Gastrocnemius medialis (tissue), 4 donors: ENCODE results near the gene PIGM. TPM values are rescaled to one million over a fixed set of nuclear protein-coding genes. Genes with fewer than 3 reads are reported as not detected.

Source experiments
- ATAC-seq, 2 donors: fragments of 150-250 bp; one replicate each; pipeline ENCODE4 v1.9.1; 2016
- DNase-seq, 2 donors: peaks; one replicate each; pipeline ENCODE4 v3.0.0-alpha.2; 2019
- H3K27ac ChIP-seq, 4 donors: fragments of 200-600 bp; sonication (generic); 1 replicate in 1 of 4; 2 replicates in 3 of 4; pipeline ENCODE4 v1.5.1; 2016 to 2018; ENCODE audit warnings: mild to moderate bottlenecking in 2 of 4, moderate library complexity in 1 of 4
- H3K27me3 ChIP-seq, 3 donors: fragments of 200-600 bp; sonication (generic) in 2 of 3; 1 replicate in 1 of 3; 2 replicates in 2 of 3; pipeline versions ENCODE4 v1.5.1 to v1.6.0; 2016 to 2019; ENCODE audit warnings: mild to moderate bottlenecking in 1 of 3, moderate library complexity in 1 of 3
- H3K36me3 ChIP-seq, 2 donors: fragments of 200-600 bp; sonication (generic) in 1 of 2; one replicate each; pipeline ENCODE4 v1.5.1; 2017 to 2018
- H3K4me1 ChIP-seq, 2 donors: fragments of 200-600 bp; sonication (generic) in 1 of 2; one replicate each; pipeline ENCODE4 v1.5.1; 2016 to 2017; ENCODE audit warnings: mild to moderate bottlenecking in 2 of 2
- H3K4me3 ChIP-seq, 4 donors: fragments of 200-600 bp; sonication (generic) in 3 of 4; 1 replicate in 1 of 4; 2 replicates in 3 of 4; pipeline ENCODE4 v1.5.1; 2016 to 2019; ENCODE audit warnings: mild to moderate bottlenecking in 2 of 4
- H3K9me3 ChIP-seq, 3 donors: fragments of 200-600 bp; sonication (generic) in 2 of 3; 1 replicate in 1 of 3; 2 replicates in 2 of 3; pipeline ENCODE4 v1.5.1; 2016 to 2019
- CTCF ChIP-seq, 5 experiments: fragments of 450-650 bp in 3 of 5; fragments of 200-600 bp in 2 of 5; sonication (generic) in 2 of 5; IDR thresholded peaks in 4 of 5; conservative IDR thresholded peaks in 1 of 5; 1 replicate in 4 of 5; 2 replicates in 1 of 5; pipeline ENCODE4 v1.5.1; 2016 to 2019; ENCODE audit warnings: antibody characterized with exemption in 5 of 5, mild to moderate bottlenecking in 3 of 5, moderate library complexity in 3 of 5
- POLR2A ChIP-seq, 2 donors: fragments of 450-650 bp; IDR thresholded peaks; one replicate each; pipeline ENCODE4 v1.6.1; 2017; ENCODE audit warnings: antibody characterized with exemption in 2 of 2, mild to moderate bottlenecking in 2 of 2, moderate library complexity in 2 of 2
- in situ Hi-C, 4 donors: fragments of 200-750 bp; cut with MboI; loops; one replicate each; pipeline versions ENCODE4 v1.15.0 to v1.8.0; 2017; ENCODE audit warnings: low sequenced_read_pairs in 4 of 4
- intact Hi-C: fragments of 100-400 bp; cut with DNase I; formaldehyde crosslinking; loops from one replicate; pipeline ENCODE4 v1.15.1; 2023; ENCODE audit warnings: low total_unique reads
- total RNA-seq, 4 donors: library from RNA; depleted of rRNA; stranded (reverse); fragments of >200 nt; gene quantifications; one replicate each; pipeline versions ENCODE4 v1.1.0 to v1.2.3, GENCODE V29; 2016

The PIGM gene
- total RNA-seq, 4 donors from 2014 or later = 0.55 to 0.75 (median 0.72) TPM

DNA sequence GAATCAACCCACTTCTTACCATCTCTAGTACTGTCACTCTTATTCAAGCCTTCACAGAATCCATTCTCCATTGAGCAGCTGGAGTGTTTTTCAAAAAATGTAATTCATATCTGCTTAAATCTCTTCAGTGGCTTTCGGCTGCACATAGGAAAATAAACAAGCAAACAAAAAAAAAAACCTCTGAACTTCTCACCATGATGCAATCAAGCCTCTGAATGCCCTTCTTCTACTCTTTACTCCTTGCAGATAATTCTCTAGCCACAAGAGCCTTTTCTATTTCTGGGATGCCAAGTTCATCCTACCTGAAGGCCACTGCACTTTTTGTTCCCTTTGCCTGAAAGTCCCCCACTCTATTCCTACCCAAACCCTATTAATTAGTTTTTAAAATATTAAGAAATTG is 14.2 kb downstream of the PIGM start:
- no peak for DNase-seq
- Histone ChIP-seq H3K27me3 (no peaks in the 10 kb centered on the region), H3K27ac (no peak overlapping the region), H3K36me3 (no peaks in the 10 kb centered on the region), H3K4me1 (no peaks in the 10 kb centered on the region), H3K4me3 (no peak overlapping the region), H3K9me3 (no peaks in the 10 kb centered on the region)
- in situ Hi-C loops = loop anchor here in 1 of 4 donors (25.0 kb wide), 1 partner anchor 230 kb away; the partner anchor contains the start of gene DUSP23
- no peak for ATAC-seq
- no peak for TF ChIP-seq CTCF (IDR thresholded peaks at IDR 0.05 in 4 of 5, conservative IDR thresholded peaks at IDR 0.05 in 1 of 5)
- no peak for TF ChIP-seq POLR2A (IDR thresholded peaks at IDR 0.05)
- intact Hi-C loops = no loop called here

GRCh38 chr1:160011781-160012180 is 20.0 kb downstream of the PIGM start:
- Histone ChIP-seq H3K27me3 (no peaks in the 10 kb centered on the region), H3K4me1 (no peaks in the 10 kb centered on the region), H3K36me3 (no peaks in the 10 kb centered on the region), H3K27ac (no peak overlapping the region), H3K4me3 (no peak overlapping the region), H3K9me3 (no peaks in the 10 kb centered on the region)
- TF ChIP-seq POLR2A (IDR thresholded peaks at IDR 0.05) (no peak), CTCF (IDR thresholded peaks at IDR 0.05 in 4 of 5, conservative IDR thresholded peaks at IDR 0.05 in 1 of 5) (no peak)
- in situ Hi-C loops = loop anchor here in 1 of 4 donors (25.0 kb wide), 1 partner anchor 224 kb away; the partner anchor contains the start of gene DUSP23
- DNase-seq = no peak
- intact Hi-C loops = no loop called here
- no peak for ATAC-seq

DNA sequence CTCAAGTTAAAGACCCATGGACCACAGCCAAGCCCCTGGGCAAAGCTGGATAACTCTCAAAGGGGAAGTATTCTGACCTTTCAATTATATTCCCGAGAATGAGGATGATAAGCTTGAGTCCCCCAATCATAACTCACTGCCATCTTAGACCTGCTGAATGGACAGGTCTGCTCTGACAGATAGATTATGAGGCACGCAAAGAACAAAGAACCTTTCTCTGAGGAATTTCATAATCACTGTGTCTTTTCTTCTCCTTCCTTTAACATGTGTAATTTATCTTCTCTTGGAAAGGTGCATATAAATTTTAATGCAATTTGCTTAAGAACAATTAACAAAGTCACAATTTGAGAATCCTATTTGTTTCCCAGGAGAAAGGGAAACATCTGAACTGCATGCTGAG is 22.0 kb downstream of the PIGM start:
- H3K27me3 ChIP-seq = no peaks in the 10 kb centered on the region
- intact Hi-C loops (loop anchor here (5.0 kb wide), 1 partner anchor 212 kb away; no protein-coding TSS in a partner anchor), in situ Hi-C loops (loop anchor here (5.0 to 25.0 kb wide), 4 partner anchors 65 to 222 kb away; partner anchors contain the start of genes DUSP23 (in 1 of the 4) and IGSF9 (in 1 of the 4))
- ATAC-seq = no peak
- no peak for DNase-seq
- H3K9me3 ChIP-seq = no peaks in the 10 kb centered on the region
- H3K27ac ChIP-seq = no peak overlapping the region
- H3K36me3 ChIP-seq = no peaks in the 10 kb centered on the region
- no peaks in the 10 kb centered on the region for H3K4me1 ChIP-seq
- no peak overlapping the region for H3K4me3 ChIP-seq
- TF ChIP-seq CTCF (IDR thresholded peaks at IDR 0.05 in 4 of 5, conservative IDR thresholded peaks at IDR 0.05 in 1 of 5) (no peak), POLR2A (IDR thresholded peaks at IDR 0.05) (no peak)

DNA sequence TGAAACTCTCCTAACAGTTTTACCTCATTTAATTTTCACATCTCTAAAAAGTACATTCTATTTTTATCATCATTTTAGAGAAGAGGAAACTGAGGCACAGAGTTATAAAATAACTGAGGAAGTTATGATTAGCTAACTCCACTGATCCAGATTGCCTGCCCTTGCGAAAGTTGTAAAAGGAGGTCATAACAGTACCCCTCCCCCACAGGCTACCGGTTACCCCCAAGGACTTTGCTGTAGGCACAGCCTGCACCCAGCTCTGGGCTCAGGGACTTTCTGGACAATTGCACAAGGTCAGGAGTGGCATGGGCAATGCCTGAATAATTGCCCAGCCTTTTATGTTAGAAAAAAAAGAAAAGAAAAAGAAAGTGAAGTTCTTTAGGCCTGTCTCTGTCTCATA is 22.7 kb downstream of the PIGM start:
- H3K4me1 ChIP-seq = no peaks in the 10 kb centered on the region
- TF ChIP-seq CTCF (IDR thresholded peaks at IDR 0.05 in 4 of 5, conservative IDR thresholded peaks at IDR 0.05 in 1 of 5) (no peak), POLR2A (IDR thresholded peaks at IDR 0.05) (no peak)
- no peak overlapping the region for H3K4me3 ChIP-seq
- no peaks in the 10 kb centered on the region for H3K36me3 ChIP-seq
- intact Hi-C loops = loop anchor here (5.0 kb wide), 1 partner anchor 212 kb away; no protein-coding TSS in a partner anchor
- no peaks in the 10 kb centered on the region for H3K9me3 ChIP-seq
- in situ Hi-C loops = loop anchor here (5.0 to 25.0 kb wide), 4 partner anchors 64 to 222 kb away; partner anchors contain the start of genes DUSP23 (in 1 of the 4) and IGSF9 (in 1 of the 4)
- DNase-seq (no peak), ATAC-seq (no peak)
- no peak overlapping the region for H3K27ac ChIP-seq
- H3K27me3 ChIP-seq = no peaks in the 10 kb centered on the region
